T-cell (primary cell): ENCODE data around the gene CFAP77. TPM values are rescaled to one million over a fixed set of nuclear protein-coding genes. Genes with fewer than 3 reads are reported as not detected.

Experiments used
- ATAC-seq, 4 experiments: fragments of 200-7000 bp in 3 of 4; fragments of 150-1000 bp in 1 of 4; cut with Tn5 transposase; replicated peaks in 1 of 4; 1 replicate in 3 of 4; 2 replicates in 1 of 4; pipeline ENCODE4 v1.10.0; 2021; ENCODE audit warnings: moderate library complexity in 3 of 4, mild to moderate bottlenecking in 2 of 4, moderate number of reproducible peaks in 1 of 4
- CTCF ChIA-PET, 2 donors: fragments of 300-600 bp; sonication (Branson Sonifier 250); formaldehyde crosslinking; loops; one replicate each; lab custom pipeline; 2022; ENCODE audit warnings: antibody characterized with exemption in 2 of 2; lab: Charles Lee
- POLR2A ChIA-PET, 2 donors: fragments of 300-600 bp; sonication (Branson Sonifier 250); formaldehyde crosslinking; loops; one replicate each; lab custom pipeline; 2022; ENCODE audit warnings: antibody characterized with exemption in 2 of 2; lab: Charles Lee
- DNase-seq, 35 experiments: peaks; one replicate each; pipeline versions ENCODE4 v3.0.0 to v3.0.0-alpha.2; 2013 to 2023
- H3K27ac ChIP-seq: one replicate; pipeline ENCODE4 v1.5.1; 2013; ENCODE audit warnings: low read length
- H3K27me3 ChIP-seq, 2 experiments: replicated peaks in 1 of 2; 1 replicate in 1 of 2; 2 replicates in 1 of 2; pipeline versions ENCODE4 v1.6.1 to v1.7.0; 2013; ENCODE audit warnings: low read length in 1 of 2, mixed read lengths in 1 of 2; ENCODE audit not compliant: control insufficient read depth in 2 of 2, insufficient read depth in 2 of 2; ENCODE audit errors: extremely low read depth in 1 of 2
- H3K36me3 ChIP-seq, 2 donors: 1 replicate in 1 of 2; 2 replicates in 1 of 2; pipeline versions ENCODE4 v1.6.1 to v1.7.0; 2013; ENCODE audit warnings: low read length in 1 of 2; ENCODE audit not compliant: control insufficient read depth in 2 of 2, insufficient read depth in 1 of 2; ENCODE audit errors: extremely low read depth in 1 of 2
- H3K4me1 ChIP-seq, 2 experiments: 1 replicate in 1 of 2; 2 replicates in 1 of 2; pipeline versions ENCODE4 v1.6.1 to v1.7.0; 2013; ENCODE audit warnings: low read length in 2 of 2, mixed read lengths in 1 of 2; ENCODE audit not compliant: insufficient read depth in 2 of 2, control insufficient read depth in 1 of 2; ENCODE audit errors: extremely low read depth in 1 of 2
- H3K4me3 ChIP-seq, 2 donors: 1 replicate in 1 of 2; 2 replicates in 1 of 2; pipeline versions ENCODE4 v1.5.1 to v1.7.0; 2013; ENCODE audit warnings: mild to moderate bottlenecking in 2 of 2, low read length in 1 of 2, moderate library complexity in 1 of 2; ENCODE audit not compliant: control insufficient read depth in 1 of 2; ENCODE audit errors: extremely low read depth in 1 of 2
- H3K9me3 ChIP-seq: 2 replicates; pipeline ENCODE4 v1.7.0; 2013
- H3K27ac Mint-ChIP-seq, 2 donors: one replicate each; pipeline ENCODE4 v1.8.0; 2020 to 2021; ENCODE audit warnings: mild to moderate bottlenecking in 2 of 2, mixed read lengths in 2 of 2
- H3K27me3 Mint-ChIP-seq, 2 donors: one replicate each; pipeline ENCODE4 v1.8.0; 2021 to 2022; ENCODE audit warnings: mixed read lengths in 2 of 2
- H3K36me3 Mint-ChIP-seq: one replicate; pipeline ENCODE4 v1.8.0; 2021; ENCODE audit warnings: mixed read lengths
- H3K4me1 Mint-ChIP-seq, 3 donors: one replicate each; pipeline ENCODE4 v1.8.0; 2020 to 2022; ENCODE audit warnings: mixed read lengths in 3 of 3, mild to moderate bottlenecking in 1 of 3
- H3K4me3 Mint-ChIP-seq, 3 donors: one replicate each; pipeline ENCODE4 v1.8.0; 2020 to 2022; ENCODE audit warnings: mild to moderate bottlenecking in 3 of 3, mixed read lengths in 3 of 3, moderate library complexity in 3 of 3
- H3K9me3 Mint-ChIP-seq, 3 donors: one replicate each; pipeline ENCODE4 v1.8.0; 2020 to 2022; ENCODE audit warnings: mixed read lengths in 3 of 3
- WGBS: methylation state at CpG from one replicate; pipeline ENCODE4 v1.1.5; 2013; ENCODE audit warnings: missing lambda C conversion rate; ENCODE audit not compliant: insufficient coverage; 5-methylcytosine and 5-hydroxymethylcytosine counted together
- total RNA-seq, 35 experiments: library from RNA in 6 of 35; stranded (reverse) in 6 of 35; fragments of 120-200 nt in 1 of 35; gene quantifications; one replicate each; pipeline versions ENCODE4 v1.2.1 to v1.2.4 and lab custom pipeline; 2013 to 2026

The CFAP77 gene
- total RNA-seq, 5 donors from 2014 or later (not counting 1 experiment from before 2014, with no cell fraction given) = not detected

GRCh38 chr9:132503116-132503515, 93.1 kb downstream of the CFAP77 start:
- no peaks in the 10 kb centered on the region for H3K36me3 ChIP-seq
- ATAC-seq (no peak), DNase-seq (no peak)
- Mint-ChIP-seq H3K4me3 (no peak overlapping the region), H3K36me3 (no peaks in the 10 kb centered on the region), H3K4me1 (peaks cover 9 to 18% (median 15%) of the 10 kb centered on the region in 3 donors), H3K27ac (no peak overlapping the region), H3K27me3 (peaks cover 17 to 19% of the 10 kb centered on the region in 2 donors), H3K9me3 (no peaks in the 10 kb centered on the region)
- POLR2A ChIA-PET = no interaction called here
- H3K4me1 ChIP-seq = peaks cover 0 to 19% of the 10 kb centered on the region in 2 experiments
- peaks cover 2 to 38% of the 10 kb centered on the region in 2 experiments for H3K27me3 ChIP-seq
- no peak overlapping the region for H3K27ac ChIP-seq
- CTCF ChIA-PET = no interaction called here
- no peak overlapping the region for H3K4me3 ChIP-seq
- WGBS = 91% methylated on average over 4 of the region's 6 CpGs
- H3K9me3 ChIP-seq = no peaks in the 10 kb centered on the region

DNA sequence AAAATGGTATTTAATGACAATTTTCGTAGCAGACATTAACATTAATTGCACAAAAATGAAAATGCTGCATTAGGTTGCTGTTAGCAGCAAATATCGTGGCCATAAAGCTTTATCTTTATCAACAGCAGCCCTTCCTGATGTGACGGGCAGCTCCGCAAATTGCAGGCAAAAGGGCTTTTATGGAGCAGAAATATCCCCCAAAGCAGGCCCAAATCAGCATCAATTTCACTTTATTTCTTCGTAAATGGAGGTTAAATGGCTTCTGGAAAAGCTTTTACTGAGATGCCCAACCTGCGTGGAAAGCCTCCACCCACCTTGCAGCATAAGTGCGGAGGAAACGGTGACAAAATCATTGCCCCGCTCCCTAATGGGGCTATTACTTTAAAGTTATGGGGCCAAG, 94.5 kb downstream of the CFAP77 start:
- H3K4me1 Mint-ChIP-seq = peaks cover 9 to 18% (median 15%) of the 10 kb centered on the region in 3 donors
- CTCF ChIA-PET = no interaction called here
- POLR2A ChIA-PET = no interaction called here
- Histone ChIP-seq H3K4me3 (no peak overlapping the region), H3K9me3 (no peaks in the 10 kb centered on the region), H3K36me3 (no peaks in the 10 kb centered on the region), H3K4me1 (peaks cover 0 to 21% of the 10 kb centered on the region in 2 experiments), H3K27ac (no peak overlapping the region), H3K27me3 (peaks cover 2 to 33% of the 10 kb centered on the region in 2 experiments)
- DNase-seq (no peak), ATAC-seq (no peak)
- WGBS = 100% methylated on average over 2 of the region's 9 CpGs
- no peaks in the 10 kb centered on the region for H3K36me3 Mint-ChIP-seq
- H3K4me3 Mint-ChIP-seq = no peak overlapping the region
- no peaks in the 10 kb centered on the region for H3K9me3 Mint-ChIP-seq
- no peak overlapping the region for H3K27ac Mint-ChIP-seq
- H3K27me3 Mint-ChIP-seq = peaks cover 17 to 20% of the 10 kb centered on the region in 2 donors

GRCh38 chr9:132505991-132506655, 96.1 kb downstream of the CFAP77 start:
- Mint-ChIP-seq H3K4me1 (peaks cover 9 to 18% (median 15%) of the 10 kb centered on the region in 3 donors), H3K36me3 (no peaks in the 10 kb centered on the region), H3K9me3 (no peaks in the 10 kb centered on the region), H3K27me3 (peaks cover 17 to 20% of the 10 kb centered on the region in 2 donors), H3K4me3 (no peak overlapping the region), H3K27ac (no peak overlapping the region)
- H3K4me1 ChIP-seq = peaks cover 0 to 21% of the 10 kb centered on the region in 2 experiments
- ATAC-seq (no peak), DNase-seq (no peak)
- 86% methylated on average over 9 of the region's 17 CpGs for WGBS
- POLR2A ChIA-PET = interaction anchor here in 1 of 2 donors (0.9 kb wide), 1 partner anchor 296 kb away, joined by 4 read pairs; no protein-coding TSS in a partner anchor
- peaks cover 2 to 33% of the 10 kb centered on the region in 2 experiments for H3K27me3 ChIP-seq
- no peaks in the 10 kb centered on the region for H3K36me3 ChIP-seq
- no peak overlapping the region for H3K27ac ChIP-seq
- H3K4me3 ChIP-seq = no peak overlapping the region
- CTCF ChIA-PET = interaction anchor here in 1 of 2 donors (0.6 kb wide), 1 partner anchor 42 kb away, joined by 4 read pairs; no protein-coding TSS in a partner anchor
- no peaks in the 10 kb centered on the region for H3K9me3 ChIP-seq

DNA sequence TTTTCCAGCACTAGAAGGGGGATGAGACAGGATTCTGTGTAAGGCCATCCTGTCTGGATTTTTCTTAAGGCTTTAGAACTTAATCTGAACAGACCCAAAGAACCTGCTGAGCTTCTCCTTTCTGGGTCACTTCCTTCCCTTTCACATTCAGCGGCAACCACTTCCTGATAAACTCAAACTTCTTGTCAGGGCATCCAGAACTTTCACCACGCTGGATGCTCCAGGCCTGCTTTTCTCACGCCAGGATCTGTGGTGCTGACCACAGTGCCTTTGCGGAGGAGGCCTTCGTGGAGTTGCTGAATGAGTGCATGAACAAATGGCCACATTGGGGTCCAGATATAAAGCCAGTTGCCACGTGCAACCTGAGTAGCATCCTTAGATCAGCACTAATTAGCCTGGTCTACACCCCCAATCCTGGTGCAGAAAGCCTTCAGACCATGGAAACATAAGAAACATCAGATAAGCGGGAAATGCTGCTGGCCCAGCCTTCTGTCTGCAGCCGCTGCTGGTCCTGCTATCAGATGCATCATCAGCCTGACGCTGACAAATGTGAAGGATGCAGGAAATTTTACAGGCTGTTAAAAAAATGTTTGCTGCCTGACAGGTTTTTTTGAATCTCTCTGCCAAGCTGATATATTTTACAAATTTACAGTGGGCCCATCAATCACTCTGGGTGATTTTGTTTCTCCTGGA, 97.1 kb downstream of the CFAP77 start:
- WGBS = 35% methylated on average over 7 of the region's 9 CpGs
- Mint-ChIP-seq H3K4me1 (peaks cover 9 to 18% (median 15%) of the 10 kb centered on the region in 3 donors), H3K36me3 (no peaks in the 10 kb centered on the region), H3K27me3 (peaks cover 17 to 20% of the 10 kb centered on the region in 2 donors), H3K9me3 (no peaks in the 10 kb centered on the region), H3K27ac (no peak overlapping the region), H3K4me3 (no peak overlapping the region)
- ATAC-seq = no peak
- H3K4me1 ChIP-seq = peaks cover 0 to 21% of the 10 kb centered on the region in 2 experiments
- no peak overlapping the region for H3K27ac ChIP-seq
- no peaks in the 10 kb centered on the region for H3K9me3 ChIP-seq
- ChIA-PET POLR2A (no interaction called here), CTCF (interaction anchor here in 1 of 2 donors (0.6 kb wide), 1 partner anchor 43 kb away, joined by 4 read pairs; no protein-coding TSS in a partner anchor)
- no peak for DNase-seq
- peaks cover 2 to 33% of the 10 kb centered on the region in 2 experiments for H3K27me3 ChIP-seq
- H3K36me3 ChIP-seq = no peaks in the 10 kb centered on the region
- no peak overlapping the region for H3K4me3 ChIP-seq

DNA sequence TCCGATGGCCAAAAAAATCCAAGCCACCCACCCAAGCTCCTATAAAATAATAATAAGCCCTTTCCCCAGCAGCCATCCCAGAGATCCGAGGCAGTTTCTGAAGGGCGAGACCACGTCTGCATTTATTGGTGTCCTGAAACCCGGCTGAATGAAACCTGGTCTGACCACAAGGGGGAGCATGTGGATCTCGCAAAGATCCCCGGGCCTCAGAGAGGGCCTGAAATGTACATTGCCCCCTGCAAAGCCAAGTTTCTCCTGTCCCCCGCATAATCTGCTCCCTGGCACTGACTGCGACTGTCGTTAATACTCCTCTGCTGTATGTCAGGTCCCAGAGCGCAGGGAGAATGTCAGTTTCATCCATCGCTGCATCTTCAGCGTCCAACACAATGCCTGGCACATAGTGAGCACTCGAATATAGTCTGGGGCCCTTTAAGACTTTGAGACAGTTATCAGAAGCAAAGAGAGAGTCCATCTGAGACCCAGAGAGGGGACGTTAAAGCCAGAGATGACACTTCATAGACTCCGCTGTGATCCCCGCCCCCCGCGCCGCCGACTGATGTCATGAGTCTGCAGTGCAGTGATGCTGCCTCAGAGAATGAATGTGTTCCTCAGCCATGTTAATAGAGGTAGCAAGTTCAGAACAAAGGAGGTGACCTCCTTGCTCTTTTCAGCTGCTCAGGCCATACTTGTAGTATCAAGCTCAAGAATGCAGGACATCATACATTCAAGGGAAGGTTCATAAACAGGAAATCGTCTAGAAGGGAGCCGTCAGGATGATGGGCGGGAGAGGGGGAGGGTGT, 97.9 kb downstream of the CFAP77 start:
- peak; percentile 48 to 73 (median 60) for ATAC-seq
- H3K27ac Mint-ChIP-seq = peak overlapping the region in 1 of 2 donors; percentile 15
- ChIA-PET POLR2A (no interaction called here), CTCF (interaction anchor here in 1 of 2 donors (0.5 kb wide), 1 partner anchor 888 kb away, joined by 4 read pairs; no protein-coding TSS in a partner anchor)
- H3K4me3 ChIP-seq = no peak overlapping the region
- peaks cover 2 to 30% of the 10 kb centered on the region in 2 experiments for H3K27me3 ChIP-seq
- WGBS = 47% methylated on average over 23 of the region's 24 CpGs
- H3K27ac ChIP-seq = no peak overlapping the region
- H3K27me3 Mint-ChIP-seq = peaks cover 17 to 20% of the 10 kb centered on the region in 2 donors
- H3K4me1 Mint-ChIP-seq = peaks cover 9 to 18% (median 15%) of the 10 kb centered on the region in 3 donors
- no peaks in the 10 kb centered on the region for H3K9me3 ChIP-seq
- H3K4me1 ChIP-seq = peaks cover 0 to 21% of the 10 kb centered on the region in 2 experiments
- no peak overlapping the region for H3K4me3 Mint-ChIP-seq
- H3K36me3 Mint-ChIP-seq = no peaks in the 10 kb centered on the region
- no peaks in the 10 kb centered on the region for H3K36me3 ChIP-seq
- H3K9me3 Mint-ChIP-seq = no peaks in the 10 kb centered on the region
- peak in 34 of 35 experiments; percentile 25 to 81 (median 56) for DNase-seq
